Measurements from ENCODE around the gene ZFAND6. TPM values are rescaled to one million over a fixed set of nuclear protein-coding genes. Genes with fewer than 3 reads are reported as not detected.

ZFAND6 gene
- total and polyA plus RNA-seq, 10 donors = 68.0 to 154 (median 89.2) TPM

DNA sequence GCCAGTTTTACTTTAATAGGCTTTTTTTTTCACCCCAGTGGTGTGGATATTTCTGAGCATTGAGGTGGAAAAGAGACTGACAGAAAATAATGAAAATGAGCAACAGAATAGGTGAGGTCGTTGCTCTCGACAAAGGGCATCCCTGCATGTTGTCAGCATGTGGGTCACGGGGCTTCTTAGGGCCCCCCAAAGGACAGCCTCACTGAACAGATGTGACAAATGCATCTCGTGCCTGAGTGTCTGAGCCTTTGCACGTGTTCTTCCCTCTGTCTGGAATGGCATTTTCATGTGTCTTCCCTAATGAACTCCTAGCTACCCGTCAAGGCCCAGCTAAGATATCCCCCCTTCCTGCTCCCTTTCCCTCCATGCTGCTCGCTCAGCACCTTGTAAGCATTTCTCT lies 125.1 kb downstream of the ZFAND6 start:
- 82 to 94% (median 92%) methylated on average over 7 of the region's 7 CpGs for WGBS, 5 donors
- TF ChIP-seq CTCF (IDR thresholded peaks at IDR 0.05 in 8 of 11, conservative IDR thresholded peaks at IDR 0.05 in 3 of 11) (no peak), POLR2A (IDR thresholded peaks at IDR 0.05) (no peak), POLR2AphosphoS5 (IDR thresholded peaks at IDR 0.05) (no peak)
- H3K4me3 ChIP-seq = no peak overlapping the region
- intact Hi-C loops (cut with DNase I; ENCODE audit: low total_unique reads) = no loop called here
- H3K27ac ChIP-seq = no peak overlapping the region
- DNase-seq = no peak
- H3K36me3 ChIP-seq = peaks cover 0 to 91% (median 29%) of the 10 kb centered on the region in 6 donors
- peaks cover 0 to 3% (median 0%) of the 10 kb centered on the region in 8 donors for H3K9me3 ChIP-seq
- no peaks in the 10 kb centered on the region for H3K4me1 ChIP-seq
- H3K27me3 ChIP-seq (replicated peaks in 1 of 7) = no peaks in the 10 kb centered on the region

- peaks cover 0 to 3% (median 0%) of the 10 kb centered on the region in 8 donors for H3K9me3 ChIP-seq
- 91 to 97% (median 96%) methylated on average over 2 of the region's 2 CpGs for WGBS, 5 donors
- no peak overlapping the region for H3K27ac ChIP-seq
- intact Hi-C loops (cut with DNase I; ENCODE audit: low total_unique reads) = no loop called here
- H3K4me3 ChIP-seq = no peak overlapping the region
- H3K4me1 ChIP-seq = no peaks in the 10 kb centered on the region
- H3K27me3 ChIP-seq (replicated peaks in 1 of 7) = no peaks in the 10 kb centered on the region
- TF ChIP-seq POLR2A (IDR thresholded peaks at IDR 0.05) (no peak), CTCF (IDR thresholded peaks at IDR 0.05 in 8 of 11, conservative IDR thresholded peaks at IDR 0.05 in 3 of 11) (no peak), POLR2AphosphoS5 (IDR thresholded peaks at IDR 0.05) (no peak)
- peaks cover 0 to 85% (median 28%) of the 10 kb centered on the region in 6 donors for H3K36me3 ChIP-seq
- DNase-seq = no peak
These were observed 125.7 kb downstream of the ZFAND6 start for GRCh38 chr15:80185152-80185551.

GRCh38 chr15:80186066-80186465 lies 126.6 kb downstream of the ZFAND6 start:
- Histone ChIP-seq H3K36me3 (peaks cover 0 to 76% (median 23%) of the 10 kb centered on the region in 6 donors), H3K27ac (no peak overlapping the region), H3K4me3 (no peak overlapping the region), H3K27me3 (replicated peaks in 1 of 7) (no peaks in the 10 kb centered on the region), H3K4me1 (no peaks in the 10 kb centered on the region), H3K9me3 (peaks cover 0 to 3% (median 0%) of the 10 kb centered on the region in 8 donors)
- 95 to 99% (median 96%) methylated on average over 7 of the region's 7 CpGs for WGBS, 5 donors
- DNase-seq = no peak
- intact Hi-C loops (cut with DNase I; ENCODE audit: low total_unique reads) = no loop called here
- TF ChIP-seq POLR2A (IDR thresholded peaks at IDR 0.05) = no peak
- no peak for TF ChIP-seq CTCF (IDR thresholded peaks at IDR 0.05 in 8 of 11, conservative IDR thresholded peaks at IDR 0.05 in 3 of 11)
- TF ChIP-seq POLR2AphosphoS5 (IDR thresholded peaks at IDR 0.05) = no peak

GRCh38 chr15:80186597-80186996 lies 127.1 kb downstream of the ZFAND6 start:
- WGBS, 5 donors = 86 to 100% (median 98%) methylated on average over 1 of the region's 1 CpG
- Histone ChIP-seq H3K27ac (no peak overlapping the region), H3K9me3 (peaks cover 0 to 3% (median 0%) of the 10 kb centered on the region in 8 donors), H3K36me3 (peaks cover 0 to 70% (median 18%) of the 10 kb centered on the region in 6 donors), H3K4me3 (no peak overlapping the region), H3K27me3 (replicated peaks in 1 of 7) (no peaks in the 10 kb centered on the region), H3K4me1 (no peaks in the 10 kb centered on the region)
- TF ChIP-seq CTCF (IDR thresholded peaks at IDR 0.05 in 8 of 11, conservative IDR thresholded peaks at IDR 0.05 in 3 of 11) = no peak
- no peak for TF ChIP-seq POLR2A (IDR thresholded peaks at IDR 0.05)
- no peak for TF ChIP-seq POLR2AphosphoS5 (IDR thresholded peaks at IDR 0.05)
- intact Hi-C loops (cut with DNase I; ENCODE audit: low total_unique reads) = no loop called here
- no peak for DNase-seq

Small RNA genes lying within 50 kb of the gene (small RNA-seq; reads per million reads assigned to genes)
- gene RF00017 = 0 reads per million in 4 donors

Other genes starting within 250 kb of the ZFAND6 start
- 10 to 100 TPM; 11.7 to 30.6 (median 26.0) TPM for gene MTHFS, start 162.7 kb upstream of the ZFAND6 start, total RNA-seq
- gene MTHFS, start 162.7 kb upstream of the ZFAND6 start, polyA plus RNA-seq = 10 to 100 TPM; 33.0 to 54.2 (median 46.5) TPM
- 100 to 1,000 TPM in 2 of 7 donors, 10 to 100 TPM in 5; 34.4 to 180 (median 69.7) TPM for gene BCL2A1, start 88.5 kb upstream of the ZFAND6 start, total RNA-seq
- 10 to 100 TPM; 47.2 to 55.5 (median 52.9) TPM for gene BCL2A1, start 88.5 kb upstream of the ZFAND6 start, polyA plus RNA-seq
- 10 to 100 TPM; 10.2 to 29.1 (median 18.9) TPM for gene FAH, start 93.3 kb downstream of the ZFAND6 start, total RNA-seq
- gene FAH, start 93.3 kb downstream of the ZFAND6 start, polyA plus RNA-seq = 10 to 100 TPM in 2 of 3 donors, 1 to 10 TPM in 1; 8.5 to 33.1 (median 25.8) TPM
- 1 to 10 TPM in 6 of 7 donors, under 1 TPM in 1; 0.20 to 5.2 (median 3.3) TPM for gene CTXND1, start 192.5 kb downstream of the ZFAND6 start, total RNA-seq
- gene CTXND1, start 192.5 kb downstream of the ZFAND6 start, polyA plus RNA-seq = 1 to 10 TPM in 1 of 3 donors, under 1 TPM in 2; 0.32 to 1.6 (median 0.65) TPM